ENCODE results near the gene SERP2.
A peak's percentile ranks its signal among the peaks of the same experiment; 100 is the strongest.

SERP2 gene

GRCh38 chr13:44411841-44412240 is 38.2 kb downstream of the SERP2 start:
- DNase-seq (ENCODE audit: low read depth, low spot score): no peak

DNA sequence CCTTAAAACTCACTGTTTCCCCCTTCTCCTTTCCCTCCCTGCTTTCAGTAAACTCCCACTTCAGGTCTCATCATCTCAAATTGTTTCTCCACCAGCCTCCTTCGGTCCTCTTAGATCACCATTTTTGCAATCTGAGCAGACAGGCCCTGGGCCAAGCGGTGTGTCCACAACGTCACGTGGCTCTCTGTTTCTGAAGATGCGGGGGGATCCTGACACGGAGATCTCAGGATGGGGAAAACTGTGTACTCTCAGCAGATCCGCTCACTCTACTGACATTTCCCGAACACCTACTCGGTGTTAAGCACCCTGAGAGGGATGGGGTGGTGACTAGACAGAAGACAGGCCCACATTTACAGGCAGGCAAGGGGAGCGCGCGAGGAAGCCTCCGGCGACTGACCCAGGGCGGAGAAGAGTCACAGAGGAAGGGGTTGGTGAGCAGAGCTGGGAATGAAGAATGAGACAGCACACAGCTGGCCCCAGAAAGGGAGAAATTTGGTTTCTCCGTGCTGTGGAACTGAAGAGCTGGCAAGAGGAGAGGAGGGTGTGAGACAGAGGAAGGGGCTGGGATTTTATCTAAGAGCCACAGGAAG is 38.8 kb downstream of the SERP2 start:
- no peak for DNase-seq (ENCODE audit: low read depth, low spot score)

- DNase-seq (ENCODE audit: low read depth, low spot score): no peak
Measured at GRCh38 chr13:44413095-44413494, 39.5 kb downstream of the SERP2 start.

DNA sequence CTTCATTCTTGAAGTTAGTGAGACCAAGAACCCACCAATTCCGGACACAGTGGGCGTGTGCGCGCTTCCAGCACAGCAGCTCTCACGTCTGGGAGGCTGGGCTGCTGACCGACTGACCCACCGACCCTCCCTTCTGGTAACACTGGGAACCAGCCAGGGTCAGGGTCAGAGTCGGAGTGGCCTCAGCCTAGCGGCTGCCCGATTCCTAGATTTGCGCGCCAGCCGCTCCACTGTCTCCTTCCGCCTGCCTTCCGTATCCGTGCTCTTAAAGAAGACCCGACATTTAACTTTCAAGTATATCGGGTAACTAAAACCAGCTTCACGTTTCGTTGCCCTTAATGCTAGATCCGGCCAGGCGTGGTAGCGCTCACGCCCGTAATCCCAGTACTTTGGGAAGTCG is 41.1 kb downstream of the SERP2 start:
- no peak for DNase-seq (ENCODE audit: low read depth, low spot score)

DNA sequence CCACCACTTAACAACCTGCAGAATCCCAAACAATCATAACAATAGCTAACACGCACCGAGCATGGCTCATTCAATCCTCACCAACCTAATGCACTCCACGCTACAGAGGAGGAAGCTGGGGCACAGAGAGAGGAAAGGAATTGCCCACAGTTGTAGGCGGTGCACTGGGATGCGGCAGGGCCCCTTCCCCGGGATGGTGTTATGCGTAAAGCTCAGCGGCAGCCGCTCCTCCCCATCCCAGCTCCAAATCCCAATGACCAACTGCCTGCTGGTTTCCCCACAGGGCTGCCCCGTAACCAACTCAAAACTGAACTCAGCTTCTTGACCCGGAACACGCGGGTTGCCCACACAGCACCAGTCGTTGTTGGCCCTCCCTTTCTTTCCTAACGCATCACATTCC is 42.2 kb downstream of the SERP2 start:
- no peak for DNase-seq (ENCODE audit: low read depth, low spot score)

DNA sequence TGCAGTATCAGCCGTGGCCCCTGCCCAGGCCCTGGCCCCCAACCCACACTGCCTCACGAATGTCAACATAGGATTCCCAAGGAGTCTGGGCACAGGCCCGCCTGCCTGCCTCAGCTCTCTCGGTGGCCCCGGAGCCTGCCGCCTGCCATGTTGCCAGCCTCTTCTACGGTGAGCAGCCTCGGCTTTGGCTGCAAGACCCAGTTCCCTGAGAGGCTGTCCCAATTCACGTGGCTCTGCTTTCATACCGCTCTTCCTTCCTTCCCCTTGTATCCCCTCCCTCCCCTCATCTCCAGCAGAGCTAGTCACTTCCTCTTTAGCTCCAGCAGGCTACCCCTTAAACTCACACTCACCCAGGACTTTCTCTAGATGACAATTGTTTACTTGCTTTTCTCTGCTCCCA is 42.7 kb downstream of the SERP2 start:
- no peak for DNase-seq (ENCODE audit: low read depth, low spot score)

DNA sequence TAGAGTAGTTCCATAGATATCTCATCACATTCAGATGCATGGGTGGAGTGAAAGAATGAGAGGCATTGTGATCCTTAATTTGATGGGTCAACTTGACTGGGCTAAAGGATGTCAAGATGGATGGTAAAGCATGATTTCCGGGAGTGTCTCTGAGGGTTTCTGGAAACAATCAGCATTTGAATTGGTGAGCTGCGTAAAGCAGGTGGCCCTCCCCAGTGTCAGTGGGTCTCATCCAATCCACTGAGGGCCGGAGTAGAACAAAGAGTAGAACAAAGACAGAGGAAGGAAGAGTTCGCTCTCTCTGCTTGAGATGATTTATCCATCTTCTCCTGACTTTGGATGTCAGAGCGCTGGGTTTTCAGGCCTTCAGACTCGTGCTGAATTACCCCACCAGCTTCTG is 43.1 kb downstream of the SERP2 start:
- DNase-seq (ENCODE audit: low read depth, low spot score): no peak

DNA sequence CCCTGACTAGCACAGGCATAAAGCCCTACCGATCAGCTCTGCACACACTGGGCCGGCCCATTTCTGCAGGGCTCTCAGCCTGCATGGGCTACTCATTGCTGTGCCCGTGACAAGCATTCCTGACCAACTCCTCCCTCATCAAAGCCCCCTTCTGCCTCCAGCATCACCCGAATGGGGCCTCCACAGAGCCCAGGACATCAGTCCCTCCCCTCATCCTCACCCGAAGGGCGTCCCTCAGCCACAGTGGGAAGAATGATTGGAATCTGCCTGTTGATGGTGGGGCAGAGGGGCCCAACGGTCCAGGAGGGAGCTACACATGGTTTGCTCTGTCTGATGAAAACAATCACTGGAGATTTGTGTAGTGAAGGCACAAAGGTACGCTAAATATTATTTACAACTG is 43.8 kb downstream of the SERP2 start:
- DNase-seq (ENCODE audit: low read depth, low spot score): peak; percentile 56

DNA sequence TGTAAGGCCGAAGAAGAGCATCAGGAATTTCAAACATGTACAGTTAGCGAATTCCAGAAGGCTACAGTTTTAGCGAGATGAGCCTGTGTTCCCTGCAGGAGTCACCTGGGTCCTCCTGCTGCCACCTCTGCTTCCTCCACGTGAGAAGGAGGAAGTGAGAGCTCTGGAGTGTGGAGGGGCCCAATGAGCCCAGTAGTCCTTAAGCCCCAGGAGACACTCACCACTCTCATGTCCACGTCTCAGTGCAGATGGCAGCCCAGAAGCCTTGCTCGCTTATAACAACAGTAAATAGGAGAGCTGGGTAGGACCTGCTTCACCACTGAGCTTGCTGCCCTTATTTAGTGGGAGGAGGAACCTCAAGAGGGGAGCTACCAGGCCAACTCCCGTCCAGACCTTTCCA is 44.3 kb downstream of the SERP2 start:
- no peak for DNase-seq (ENCODE audit: low read depth, low spot score)

- peak; percentile 70 for DNase-seq (ENCODE audit: low read depth, low spot score)
Measured at GRCh38 chr13:44420376-44421220, 47.0 kb downstream of the SERP2 start.

DNA sequence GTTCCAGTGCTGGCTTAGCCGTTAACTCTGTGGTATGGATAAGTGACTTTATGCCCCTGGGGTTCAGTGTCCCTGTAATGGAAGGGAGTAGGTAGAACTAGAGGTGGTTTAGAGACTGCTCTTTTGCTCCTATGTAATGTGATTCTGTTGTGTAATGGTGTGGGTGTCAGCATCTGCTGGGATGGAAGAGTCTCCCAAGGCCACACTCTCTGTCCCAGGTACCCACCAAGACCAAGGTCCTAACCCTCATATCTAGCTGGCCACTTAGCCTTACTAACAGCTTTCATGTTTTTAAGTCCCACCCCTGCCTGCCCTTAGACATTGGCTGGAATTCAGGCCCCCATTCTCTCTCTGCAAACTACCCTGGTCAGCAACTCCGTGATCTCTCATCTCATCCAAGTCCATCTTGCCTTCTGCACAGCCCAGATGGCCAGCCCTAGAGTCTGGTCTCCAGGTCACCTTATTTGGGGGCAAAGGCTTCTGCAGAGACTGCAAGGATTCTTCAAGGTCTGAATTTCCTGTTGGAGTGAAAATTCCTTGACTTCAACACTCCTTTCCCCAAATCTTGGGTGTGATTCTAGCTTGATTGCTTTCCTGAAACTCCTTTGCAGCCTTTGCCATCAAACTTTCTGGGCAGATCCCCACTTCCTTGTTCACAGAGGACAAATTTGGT is 48.4 kb downstream of the SERP2 start:
- no peak for DNase-seq (ENCODE audit: low read depth, low spot score)

DNA sequence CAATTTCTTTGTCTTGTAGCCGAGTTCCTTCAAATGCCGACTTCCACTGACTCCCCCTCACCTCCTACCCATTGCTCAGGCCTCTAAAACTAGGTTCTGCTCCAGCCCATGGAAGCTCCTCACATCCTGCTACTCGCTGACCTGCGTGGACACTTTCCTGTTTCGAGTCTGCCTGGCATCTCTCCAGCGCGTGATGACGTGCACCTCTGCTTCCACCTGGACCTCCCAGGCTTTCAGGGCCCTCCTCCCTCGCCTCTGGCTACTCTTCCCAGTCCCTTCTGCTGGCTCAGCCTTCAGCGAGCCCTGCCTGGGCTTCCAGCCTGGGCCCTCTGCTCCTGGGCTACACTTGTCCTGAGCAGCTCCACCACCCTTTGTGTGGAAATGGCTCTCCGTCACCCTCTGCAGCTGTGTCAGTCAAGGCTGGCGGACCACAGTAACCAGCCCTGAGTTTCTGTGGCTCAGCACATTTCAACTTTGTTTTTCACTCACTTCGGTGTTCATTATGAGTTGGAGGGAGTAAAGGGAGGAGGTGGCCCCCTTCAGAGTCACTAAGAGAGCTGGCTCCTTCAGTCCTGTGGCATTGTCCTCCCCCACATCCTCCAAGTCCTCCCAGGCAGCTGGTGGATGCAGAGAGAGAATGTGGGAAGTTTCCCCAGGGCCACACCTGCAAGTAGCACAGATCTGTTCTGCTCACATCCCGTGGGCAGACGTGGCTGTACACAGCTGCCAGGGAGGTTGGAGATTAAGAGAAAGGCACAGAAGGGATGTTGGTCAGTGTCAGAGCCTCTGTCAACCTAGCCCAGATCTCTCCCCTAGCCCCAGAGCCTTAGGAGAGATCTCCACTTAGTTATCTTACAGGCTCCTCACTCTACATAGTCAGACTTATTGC is 49.4 kb downstream of the SERP2 start:
- no peak for DNase-seq (ENCODE audit: low read depth, low spot score)

- DNase-seq (ENCODE audit: low read depth, low spot score): no peak
Measured at GRCh38 chr13:44423824-44424223, 50.2 kb downstream of the SERP2 start.

- DNase-seq (ENCODE audit: low read depth, low spot score): no peak
Measured at GRCh38 chr13:44425041-44425814, 51.6 kb downstream of the SERP2 start.

- no peak for DNase-seq (ENCODE audit: low read depth, low spot score)
Measured at GRCh38 chr13:44425815-44426078, 52.1 kb downstream of the SERP2 start.

- DNase-seq (ENCODE audit: low read depth, low spot score): no peak
Measured at GRCh38 chr13:44426461-44426860, 52.8 kb downstream of the SERP2 start.

DNA sequence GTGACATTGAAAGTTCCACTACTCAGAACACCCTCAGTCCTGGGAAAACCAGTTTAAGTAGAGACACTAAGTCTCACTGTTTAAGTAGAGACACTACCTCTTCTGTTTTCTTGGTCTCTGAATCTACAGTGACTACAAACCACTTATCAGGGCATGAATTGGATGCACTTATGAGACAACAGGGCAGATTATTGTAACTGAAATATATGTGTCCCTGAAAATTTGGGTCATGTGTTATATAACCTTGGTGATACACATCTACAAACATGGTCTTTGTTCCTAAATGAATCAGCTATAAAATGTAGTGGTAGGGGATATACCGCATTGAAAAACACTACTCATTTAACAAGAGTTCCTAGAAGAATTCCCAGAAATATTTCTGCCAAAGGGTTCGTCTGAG is 55.7 kb downstream of the SERP2 start:
- DNase-seq (ENCODE audit: low read depth, low spot score): no peak

DNA sequence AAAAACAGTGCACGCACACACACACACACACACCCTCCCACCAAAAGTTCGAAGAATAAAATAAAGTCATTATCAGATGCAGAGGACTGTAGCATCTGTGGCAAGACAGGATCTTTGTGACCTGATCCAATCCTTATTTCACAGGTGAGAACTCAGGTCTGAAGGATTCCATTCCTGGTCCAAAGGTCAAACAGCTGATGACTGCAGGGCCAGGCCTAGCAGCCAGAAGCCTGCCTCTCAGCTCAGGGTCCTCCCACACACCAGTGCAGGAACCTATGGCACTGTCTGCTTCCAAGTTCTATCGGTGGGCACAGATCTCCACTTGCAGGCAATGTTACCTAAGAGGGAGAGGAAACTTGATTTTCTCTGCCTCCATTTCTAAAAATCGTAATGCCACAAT is 57.5 kb downstream of the SERP2 start:
- DNase-seq (ENCODE audit: low read depth, low spot score): peak; percentile 64

DNA sequence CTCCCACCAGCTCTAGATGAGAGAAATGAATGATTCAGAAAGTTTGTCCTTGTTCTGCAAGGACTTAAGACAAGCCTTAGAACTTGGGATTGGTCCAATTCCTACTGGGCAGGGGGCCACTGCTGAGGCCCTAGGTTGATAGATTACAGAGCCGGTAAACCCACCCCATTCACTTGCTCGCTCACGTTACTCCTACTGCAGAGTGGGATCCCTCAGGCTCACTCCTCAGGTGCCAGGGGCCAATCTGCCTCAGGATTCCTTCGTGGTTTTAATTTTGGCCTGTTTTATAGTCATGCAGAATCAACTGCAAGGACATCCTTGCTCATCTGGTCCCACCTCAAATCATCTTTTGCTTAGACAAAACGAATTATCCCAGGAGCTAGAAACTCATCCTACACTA is 59.0 kb downstream of the SERP2 start:
- no peak for DNase-seq (ENCODE audit: low read depth, low spot score)

DNA sequence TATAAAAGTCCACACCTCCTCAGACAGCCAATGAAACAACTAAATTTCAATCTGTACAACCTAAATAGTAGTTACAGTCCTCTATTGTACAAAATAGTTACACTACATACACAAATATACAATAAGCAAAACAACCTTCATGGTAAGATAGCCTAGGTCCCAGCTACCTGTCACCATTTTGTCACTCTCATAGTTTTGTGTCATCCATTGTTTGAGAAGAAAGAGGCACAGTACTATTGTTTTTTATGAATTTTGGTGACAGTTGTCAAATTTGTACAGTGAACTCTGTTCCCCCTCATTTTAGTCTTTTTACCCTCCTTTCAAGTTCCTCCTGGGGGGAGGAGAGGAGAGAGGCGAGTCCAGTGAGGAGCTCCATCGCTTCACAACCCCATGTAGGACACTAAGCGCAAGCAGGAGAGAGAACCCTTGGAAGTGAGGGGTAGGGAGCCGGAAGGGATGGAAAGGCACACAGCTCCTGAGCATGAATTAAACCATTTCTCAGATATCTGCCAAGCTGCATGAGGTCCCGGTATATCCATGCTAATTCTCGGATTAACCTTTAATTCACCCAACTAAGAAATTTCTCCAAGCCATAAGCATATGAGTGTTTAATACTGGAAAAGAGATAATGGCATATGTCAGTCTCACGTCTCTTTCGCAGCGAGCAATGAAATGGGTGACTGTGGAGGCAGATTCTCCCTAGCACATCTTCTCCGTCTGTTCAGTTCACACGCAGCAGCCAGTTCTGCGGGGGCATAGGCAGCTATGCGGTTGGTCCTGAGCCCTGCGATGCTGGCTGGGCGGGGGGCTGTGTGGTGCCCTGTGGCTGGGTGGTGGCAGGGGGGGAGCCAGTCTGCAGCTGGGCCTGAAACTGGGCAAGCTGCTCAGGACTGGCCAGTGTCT is 60.5 kb downstream of the SERP2 start:
- no peak for DNase-seq (ENCODE audit: low read depth, low spot score)

All from ELF-1 (cell line).